RCC 7860 (cell line): Measurements from ENCODE around the gene PLEKHG4B.

Source experiments
- DNase-seq: peaks from one replicate; pipeline ENCODE4 v3.0.0-alpha.2; 2015; ENCODE audit warnings: low spot score
- FAIRE-seq: peaks from 2 replicates; lab custom pipeline; 2012; peaks lifted over from hg19 to GRCh38; lab: Jason Lieb, UNC

PLEKHG4B gene

GRCh38 chr5:167982-168660, 76.2 kb downstream of the PLEKHG4B start:
- peak; percentile 95 for DNase-seq
- peak; percentile 99 for FAIRE-seq

- no peak for DNase-seq
- no peak for FAIRE-seq
Measured at GRCh38 chr5:169071-169727, 77.2 kb downstream of the PLEKHG4B start.

- no peak for FAIRE-seq
- no peak for DNase-seq
Measured at GRCh38 chr5:169728-170094, 77.7 kb downstream of the PLEKHG4B start.

- FAIRE-seq (no peak), DNase-seq (no peak)
Measured at GRCh38 chr5:170971-171800, 79.2 kb downstream of the PLEKHG4B start.

- no peak for FAIRE-seq
- no peak for DNase-seq
Measured at GRCh38 chr5:171801-172331, 79.9 kb downstream of the PLEKHG4B start.

- DNase-seq (no peak), FAIRE-seq (no peak)
Measured at GRCh38 chr5:172421-172820, 80.5 kb downstream of the PLEKHG4B start.

- DNase-seq (no peak), FAIRE-seq (no peak)
Measured at GRCh38 chr5:172841-173251, 80.9 kb downstream of the PLEKHG4B start.

GRCh38 chr5:173392-174290, 81.7 kb downstream of the PLEKHG4B start:
- DNase-seq (no peak), FAIRE-seq (no peak)

GRCh38 chr5:174291-174600, 82.3 kb downstream of the PLEKHG4B start:
- FAIRE-seq (no peak), DNase-seq (no peak)

GRCh38 chr5:174876-175465, 83.0 kb downstream of the PLEKHG4B start:
- DNase-seq (no peak), FAIRE-seq (no peak)

- DNase-seq (no peak), FAIRE-seq (no peak)
Measured at GRCh38 chr5:176296-176823, 84.4 kb downstream of the PLEKHG4B start.

- DNase-seq (no peak), FAIRE-seq (no peak)
Measured at GRCh38 chr5:178110-178509, 86.1 kb downstream of the PLEKHG4B start.

GRCh38 chr5:179401-179800, 87.4 kb downstream of the PLEKHG4B start:
- DNase-seq (no peak), FAIRE-seq (no peak)

- FAIRE-seq: no peak
- DNase-seq: no peak
Measured at GRCh38 chr5:180286-180918, 88.4 kb downstream of the PLEKHG4B start.

GRCh38 chr5:181160-181559, 89.2 kb downstream of the PLEKHG4B start:
- FAIRE-seq (no peak), DNase-seq (no peak)

GRCh38 chr5:181566-181965, 89.6 kb downstream of the PLEKHG4B start:
- DNase-seq (no peak), FAIRE-seq (no peak)

- DNase-seq (no peak), FAIRE-seq (no peak)
Measured at GRCh38 chr5:182126-182525, 90.2 kb downstream of the PLEKHG4B start.

- DNase-seq: no peak
- no peak for FAIRE-seq
Measured at GRCh38 chr5:184471-184870, 92.5 kb downstream of the PLEKHG4B start.
